ENCODE data around the gene OPRD1.

DNA sequence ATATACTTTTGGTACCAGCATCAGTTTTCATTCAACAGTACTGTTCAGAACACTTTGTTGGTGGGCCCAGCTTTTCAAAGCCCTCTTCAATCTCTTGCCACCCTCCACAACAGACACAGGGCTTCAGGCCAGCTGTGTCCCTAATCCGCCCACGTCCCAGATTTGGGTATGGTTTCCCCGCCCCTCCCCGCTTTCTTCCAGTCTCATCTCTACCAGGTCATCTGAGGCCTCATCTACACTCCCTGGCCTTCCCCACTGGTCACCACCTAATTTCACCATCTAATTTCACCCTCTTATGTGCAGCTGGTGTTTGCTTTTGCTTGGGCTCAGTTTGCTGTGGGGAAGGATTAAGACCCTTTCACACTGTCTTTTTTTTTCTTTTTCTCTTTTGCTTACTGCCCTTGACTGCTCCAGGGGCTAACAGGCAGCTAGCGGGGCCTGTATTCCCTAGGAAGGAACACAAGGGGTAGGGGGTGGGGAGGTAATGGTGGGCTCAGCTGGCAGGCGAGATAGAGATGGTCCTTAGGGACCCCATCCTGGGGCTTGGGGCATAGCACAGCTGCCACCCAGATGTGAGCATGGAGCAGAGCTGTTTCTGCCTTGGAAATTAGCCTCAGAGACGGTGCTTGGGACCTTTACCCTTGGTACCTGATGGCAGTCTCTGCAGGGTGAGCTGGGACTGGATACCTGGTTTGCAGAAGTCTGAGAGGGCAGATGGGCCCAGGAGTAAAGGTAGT, 98.6 kb downstream of the OPRD1 start:
- TF ChIP-seq, protein P1, sequence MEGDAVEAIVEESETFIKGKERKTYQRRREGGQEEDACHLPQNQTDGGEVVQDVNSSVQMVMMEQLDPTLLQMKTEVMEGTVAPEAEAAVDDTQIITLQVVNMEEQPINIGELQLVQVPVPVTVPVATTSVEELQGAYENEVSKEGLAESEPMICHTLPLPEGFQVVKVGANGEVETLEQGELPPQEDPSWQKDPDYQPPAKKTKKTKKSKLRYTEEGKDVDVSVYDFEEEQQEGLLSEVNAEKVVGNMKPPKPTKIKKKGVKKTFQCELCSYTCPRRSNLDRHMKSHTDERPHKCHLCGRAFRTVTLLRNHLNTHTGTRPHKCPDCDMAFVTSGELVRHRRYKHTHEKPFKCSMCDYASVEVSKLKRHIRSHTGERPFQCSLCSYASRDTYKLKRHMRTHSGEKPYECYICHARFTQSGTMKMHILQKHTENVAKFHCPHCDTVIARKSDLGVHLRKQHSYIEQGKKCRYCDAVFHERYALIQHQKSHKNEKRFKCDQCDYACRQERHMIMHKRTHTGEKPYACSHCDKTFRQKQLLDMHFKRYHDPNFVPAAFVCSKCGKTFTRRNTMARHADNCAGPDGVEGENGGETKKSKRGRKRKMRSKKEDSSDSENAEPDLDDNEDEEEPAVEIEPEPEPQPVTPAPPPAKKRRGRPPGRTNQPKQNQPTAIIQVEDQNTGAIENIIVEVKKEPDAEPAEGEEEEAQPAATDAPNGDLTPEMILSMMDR (IDR thresholded peaks at IDR 0.05; ENCODE audit: insufficient read depth, low read length, poor library complexity, severe bottlenecking), result no peak
- TF ChIP-seq EZH2phosphoT487 (conservative IDR thresholded peaks at IDR 0.05; ENCODE audit: low read length), result no peak
